Measurements from ENCODE around the gene IL17REL.

IL17REL gene

DNA sequence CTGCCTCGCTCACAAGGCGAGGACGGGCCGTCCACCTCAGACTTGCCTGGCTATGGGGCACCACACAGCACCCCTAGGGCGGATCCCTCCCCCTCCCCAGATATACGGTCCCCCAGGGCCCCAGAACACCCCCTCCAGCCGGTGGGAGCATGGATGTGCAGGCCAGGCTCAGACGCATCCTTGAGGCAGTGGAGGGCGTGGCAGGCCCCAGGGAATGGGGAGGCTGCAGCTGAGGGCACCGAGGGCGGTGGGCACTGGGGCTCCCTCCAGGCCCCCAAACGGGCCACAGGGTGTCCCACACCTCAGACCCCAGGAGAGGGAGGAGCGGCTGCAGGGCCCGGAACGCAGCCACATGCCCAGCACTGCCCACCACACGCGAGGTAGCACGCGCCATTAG, 33.5 kb upstream of the IL17REL start:
- in situ Hi-C loops (cut with MboI; ENCODE audit: low sequenced_read_pairs, unreplicated experiment): loop anchor here (25.0 kb wide), 1 partner anchor 284 kb away; no protein-coding TSS in a partner anchor
- TF ChIP-seq, protein P1, sequence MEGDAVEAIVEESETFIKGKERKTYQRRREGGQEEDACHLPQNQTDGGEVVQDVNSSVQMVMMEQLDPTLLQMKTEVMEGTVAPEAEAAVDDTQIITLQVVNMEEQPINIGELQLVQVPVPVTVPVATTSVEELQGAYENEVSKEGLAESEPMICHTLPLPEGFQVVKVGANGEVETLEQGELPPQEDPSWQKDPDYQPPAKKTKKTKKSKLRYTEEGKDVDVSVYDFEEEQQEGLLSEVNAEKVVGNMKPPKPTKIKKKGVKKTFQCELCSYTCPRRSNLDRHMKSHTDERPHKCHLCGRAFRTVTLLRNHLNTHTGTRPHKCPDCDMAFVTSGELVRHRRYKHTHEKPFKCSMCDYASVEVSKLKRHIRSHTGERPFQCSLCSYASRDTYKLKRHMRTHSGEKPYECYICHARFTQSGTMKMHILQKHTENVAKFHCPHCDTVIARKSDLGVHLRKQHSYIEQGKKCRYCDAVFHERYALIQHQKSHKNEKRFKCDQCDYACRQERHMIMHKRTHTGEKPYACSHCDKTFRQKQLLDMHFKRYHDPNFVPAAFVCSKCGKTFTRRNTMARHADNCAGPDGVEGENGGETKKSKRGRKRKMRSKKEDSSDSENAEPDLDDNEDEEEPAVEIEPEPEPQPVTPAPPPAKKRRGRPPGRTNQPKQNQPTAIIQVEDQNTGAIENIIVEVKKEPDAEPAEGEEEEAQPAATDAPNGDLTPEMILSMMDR (IDR thresholded peaks at IDR 0.05; ENCODE audit: borderline replicate concordance, control extremely low read depth, extremely low read depth, insufficient read depth, missing control alignments): no peak
- DNase-seq (ENCODE audit: low spot score): no peak

DNA sequence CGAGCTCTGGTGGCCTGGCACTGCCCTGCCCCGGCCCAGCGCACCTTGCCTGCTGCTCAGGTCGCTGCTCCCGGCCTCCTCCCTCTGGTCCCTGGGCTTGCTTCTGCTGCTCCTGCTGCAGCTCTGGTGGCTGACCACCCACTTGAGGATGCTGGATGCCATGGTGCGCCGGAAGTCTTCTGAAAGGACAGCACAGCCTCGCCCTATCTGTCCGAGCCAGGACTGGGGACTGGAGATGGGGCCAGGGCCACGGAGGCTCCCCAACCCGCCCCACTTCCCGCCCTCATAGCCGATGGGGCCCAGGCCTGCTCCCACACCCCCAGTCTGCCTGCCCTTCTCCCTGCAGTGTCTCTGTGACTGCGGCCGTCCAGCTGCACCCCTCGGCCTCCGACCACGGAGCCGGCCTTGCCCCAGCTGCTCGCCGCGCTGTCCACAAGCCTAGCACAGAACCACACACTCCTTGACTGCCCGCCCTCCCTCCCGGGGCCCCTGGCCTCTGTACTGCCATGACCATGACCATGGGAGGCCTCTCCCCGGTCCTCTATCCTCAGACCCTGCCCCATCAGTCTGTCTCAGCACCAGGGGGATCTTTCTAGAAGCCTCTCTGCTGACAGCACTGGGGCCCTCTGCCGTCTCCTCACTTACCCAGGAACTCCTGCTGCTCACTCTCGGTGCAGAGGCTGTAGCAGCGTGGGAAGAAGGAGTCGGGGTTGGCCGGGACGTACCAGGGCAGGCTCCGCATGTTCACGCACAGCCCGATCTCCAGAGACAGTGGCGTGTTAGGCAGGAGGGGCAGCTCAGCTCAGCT, 32.9 kb upstream of the IL17REL start:
- in situ Hi-C loops (cut with MboI; ENCODE audit: low sequenced_read_pairs, unreplicated experiment): loop anchor here (25.0 kb wide), 1 partner anchor 283 kb away; no protein-coding TSS in a partner anchor
- DNase-seq (ENCODE audit: low spot score): no peak
- TF ChIP-seq, protein P1 (IDR thresholded peaks at IDR 0.05; ENCODE audit: borderline replicate concordance, control extremely low read depth, extremely low read depth, insufficient read depth, missing control alignments): no peak

DNA sequence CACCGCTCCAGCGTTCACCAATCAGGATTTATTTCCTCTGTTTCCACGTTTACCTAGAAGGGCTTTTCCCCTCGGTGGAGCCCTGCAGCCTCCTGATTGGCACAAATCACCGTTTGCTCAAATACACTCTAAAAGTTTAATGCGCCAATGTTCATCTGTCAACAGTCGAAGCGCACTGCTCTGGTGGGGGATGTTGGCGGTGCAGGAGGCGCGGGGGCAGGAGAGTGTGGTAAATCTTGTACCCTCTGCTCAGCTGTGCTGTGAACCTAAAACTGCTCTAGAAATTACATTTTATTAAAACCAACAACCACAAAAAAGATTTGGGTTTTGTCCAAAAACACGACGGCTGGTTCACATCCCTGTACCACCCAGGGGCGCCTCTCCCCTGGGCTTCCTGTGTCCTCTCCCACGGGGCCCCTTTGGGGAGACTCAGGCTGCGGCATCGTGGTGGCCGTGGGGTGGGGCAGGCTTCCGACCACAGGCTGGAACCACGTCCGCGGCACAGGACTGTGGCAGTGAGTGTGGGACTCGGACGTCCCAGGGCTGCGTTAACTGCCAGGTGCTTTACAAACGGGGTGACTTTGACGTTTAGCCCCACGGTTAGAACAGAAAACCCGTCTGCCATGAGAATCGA, 32.0 kb upstream of the IL17REL start:
- no peak for DNase-seq (ENCODE audit: low spot score)
- TF ChIP-seq, protein P1 (IDR thresholded peaks at IDR 0.05; ENCODE audit: borderline replicate concordance, control extremely low read depth, extremely low read depth, insufficient read depth, missing control alignments): no peak
- in situ Hi-C loops (cut with MboI; ENCODE audit: low sequenced_read_pairs, unreplicated experiment): loop anchor here (25.0 kb wide), 1 partner anchor 282 kb away; no protein-coding TSS in a partner anchor

DNA sequence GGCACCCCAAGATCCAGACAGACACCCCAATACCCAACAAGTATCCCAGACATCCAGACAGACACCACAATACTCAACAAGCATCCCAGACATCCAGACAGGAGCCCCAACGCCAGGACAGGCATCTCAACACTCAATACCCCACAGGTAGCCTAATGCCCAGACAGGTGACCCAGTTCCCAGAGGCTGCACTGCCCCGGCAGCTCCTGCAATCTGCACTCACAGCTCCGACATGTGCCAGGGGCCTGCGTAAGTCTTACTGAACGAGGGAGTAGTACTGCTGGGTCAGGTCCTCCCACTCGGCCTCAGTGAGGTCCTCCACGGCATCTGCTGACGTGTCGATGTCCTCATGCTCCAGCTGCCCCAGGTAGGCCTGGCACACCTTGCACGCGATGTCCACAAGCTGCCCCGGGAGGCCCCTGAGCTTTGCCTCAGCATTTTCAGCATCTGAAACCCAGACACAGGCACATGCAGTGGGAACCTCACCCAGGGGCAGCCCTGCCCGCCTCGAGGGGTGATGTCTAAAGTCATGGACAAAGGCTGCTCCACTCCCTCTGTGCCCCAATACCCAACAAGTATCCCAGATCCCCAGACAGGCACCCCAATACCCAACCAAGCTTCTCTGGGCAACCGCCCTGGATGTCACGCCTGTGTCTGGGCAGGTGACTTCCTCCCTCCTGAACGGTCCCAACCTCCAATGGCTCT, 28.9 kb upstream of the IL17REL start:
- no peak for DNase-seq (ENCODE audit: low spot score)
- in situ Hi-C loops (cut with MboI; ENCODE audit: low sequenced_read_pairs, unreplicated experiment): loop anchor here (25.0 kb wide), 1 partner anchor 279 kb away; no protein-coding TSS in a partner anchor
- TF ChIP-seq, protein P1 (IDR thresholded peaks at IDR 0.05; ENCODE audit: borderline replicate concordance, control extremely low read depth, extremely low read depth, insufficient read depth, missing control alignments): no peak

DNA sequence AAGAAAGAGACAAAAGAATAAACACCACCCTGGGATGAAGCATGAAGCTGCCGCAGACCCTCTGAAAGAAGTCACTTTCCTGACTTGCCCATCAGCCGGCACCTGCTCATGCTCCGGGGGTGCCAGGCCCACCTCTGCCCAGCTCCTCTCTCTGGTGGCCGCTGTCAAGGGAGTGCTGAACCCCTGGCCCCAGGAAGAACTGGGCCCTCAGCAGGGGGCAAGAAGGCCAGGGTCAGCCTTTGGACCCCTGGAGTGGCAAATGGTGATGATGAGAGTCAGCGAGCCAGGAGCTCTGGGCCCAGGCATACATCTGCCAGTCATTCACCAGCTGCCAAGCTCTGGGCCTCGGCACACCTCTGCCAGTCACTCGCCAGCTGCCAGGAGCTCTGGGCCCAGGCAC, 28.2 kb upstream of the IL17REL start:
- in situ Hi-C loops (cut with MboI; ENCODE audit: low sequenced_read_pairs, unreplicated experiment): loop anchor here (25.0 kb wide), 1 partner anchor 278 kb away; no protein-coding TSS in a partner anchor
- DNase-seq (ENCODE audit: low spot score): no peak
- TF ChIP-seq, protein P1 (IDR thresholded peaks at IDR 0.05; ENCODE audit: borderline replicate concordance, control extremely low read depth, extremely low read depth, insufficient read depth, missing control alignments): no peak

Measured in GM13976 (cell line).